H9 (cell line): ENCODE measurements around the gene FIGNL2. TPM values are rescaled to one million over a fixed set of nuclear protein-coding genes. Genes with fewer than 3 reads are reported as not detected.

ENCODE experiments used
- DNase-seq: peaks from one replicate; pipeline ENCODE4 v3.0.0-alpha.2; 2017
- H2AFZ ChIP-seq: one replicate; pipeline ENCODE4 v1.6.1; 2013; ENCODE audit warnings: mild to moderate bottlenecking, low read length, control low read depth, moderate library complexity
- H2AK5ac ChIP-seq: 2 replicates; pipeline ENCODE4 v1.6.1; 2013; ENCODE audit warnings: low read length, control low read depth, mixed read lengths; ENCODE audit not compliant: insufficient read length
- H2BK120ac ChIP-seq: one replicate; pipeline ENCODE4 v1.6.1; 2013; ENCODE audit warnings: low read depth, mild to moderate bottlenecking, low read length, control low read depth, inconsistent platforms; ENCODE audit not compliant: poor library complexity, severe bottlenecking
- H2BK12ac ChIP-seq: 2 replicates; pipeline ENCODE4 v1.6.1; 2013; ENCODE audit warnings: low read length, control low read depth, mixed read lengths, low read depth; ENCODE audit not compliant: insufficient read length
- H2BK15ac ChIP-seq: 2 replicates; pipeline ENCODE4 v1.6.1; 2013; ENCODE audit warnings: low read depth, low read length, control low read depth
- H2BK20ac ChIP-seq: one replicate; pipeline ENCODE4 v1.6.1; 2013; ENCODE audit warnings: low read depth, mild to moderate bottlenecking, low read length, control low read depth, inconsistent platforms; ENCODE audit not compliant: poor library complexity, severe bottlenecking
- H2BK5ac ChIP-seq: 2 replicates; pipeline ENCODE4 v1.6.1; 2013; ENCODE audit warnings: low read length, control low read depth, mixed read lengths; ENCODE audit not compliant: insufficient read length
- H3K14ac ChIP-seq: 2 replicates; pipeline ENCODE4 v1.6.1; 2013; ENCODE audit warnings: low read length, control low read depth; ENCODE audit not compliant: insufficient read depth
- H3K18ac ChIP-seq: 2 replicates; pipeline ENCODE4 v1.6.1; 2013; ENCODE audit warnings: low read depth, mild to moderate bottlenecking, mixed read lengths, low read length, control low read depth; ENCODE audit not compliant: insufficient read length
- H3K23ac ChIP-seq: 2 replicates; pipeline ENCODE4 v1.6.1; 2013; ENCODE audit warnings: low read length, control low read depth, mixed read lengths, low read depth; ENCODE audit not compliant: insufficient read length
- H3K23me2 ChIP-seq: 2 replicates; pipeline ENCODE4 v1.6.1; 2013; ENCODE audit warnings: low read depth, mild to moderate bottlenecking, mixed read lengths, low read length, control low read depth; ENCODE audit not compliant: insufficient read length, poor library complexity, severe bottlenecking
- H3K27ac ChIP-seq: 2 replicates; pipeline ENCODE4 v1.5.1; 2013; ENCODE audit warnings: low read length, control low read depth, mixed read lengths, low read depth; ENCODE audit not compliant: insufficient read length
- H3K27me3 ChIP-seq: 2 replicates; pipeline ENCODE4 v1.6.1; 2013; ENCODE audit warnings: low read length, control low read depth, inconsistent platforms; ENCODE audit not compliant: insufficient read depth
- H3K4ac ChIP-seq: 2 replicates; pipeline ENCODE4 v1.6.1; 2013; ENCODE audit warnings: low read depth, mild to moderate bottlenecking, control low read depth, inconsistent platforms, low read length, moderate library complexity
- H3K4me1 ChIP-seq: 2 replicates; pipeline ENCODE4 v1.6.1; 2013; ENCODE audit warnings: low read length, control low read depth, inconsistent platforms; ENCODE audit not compliant: insufficient read depth
- H3K4me2 ChIP-seq: 2 replicates; pipeline ENCODE4 v1.6.1; 2013; ENCODE audit warnings: low read length, control low read depth, mixed read lengths; ENCODE audit not compliant: insufficient read length, insufficient read depth
- H3K56ac ChIP-seq: 2 replicates; pipeline ENCODE4 v1.6.1; 2013; ENCODE audit warnings: low read depth, mild to moderate bottlenecking, mixed read lengths, low read length, control low read depth; ENCODE audit not compliant: insufficient read length
- H3K79me1 ChIP-seq: 2 replicates; pipeline ENCODE4 v1.6.1; 2013; ENCODE audit warnings: low read depth, mild to moderate bottlenecking, moderate library complexity, low read length, control low read depth, inconsistent platforms; ENCODE audit not compliant: insufficient read depth, poor library complexity, severe bottlenecking
- H3K79me2 ChIP-seq: 2 replicates; pipeline ENCODE4 v1.6.1; 2013; ENCODE audit warnings: low read length, control low read depth, inconsistent platforms; ENCODE audit not compliant: insufficient read depth
- H3K9ac ChIP-seq: 2 replicates; pipeline ENCODE4 v1.6.1; 2013; ENCODE audit warnings: low read length, control low read depth, mixed read lengths; ENCODE audit not compliant: insufficient read length; ENCODE audit errors: extremely low read depth
- H3K9me3 ChIP-seq: one replicate; pipeline ENCODE4 v1.6.1; 2013; ENCODE audit warnings: low read depth, low read length, inconsistent platforms; ENCODE audit not compliant: control insufficient read depth
- H3T11ph ChIP-seq: one replicate; pipeline ENCODE4 v1.6.1; 2013; ENCODE audit warnings: mild to moderate bottlenecking, low read length, control low read depth, inconsistent platforms
- H4K20me1 ChIP-seq: one replicate; pipeline ENCODE4 v1.6.1; 2013; ENCODE audit not compliant: control insufficient read depth, insufficient read length, insufficient read depth
- H4K5ac ChIP-seq: 2 replicates; pipeline ENCODE4 v1.6.1; 2013; ENCODE audit warnings: low read depth, mild to moderate bottlenecking, mixed read lengths, low read length, control low read depth; ENCODE audit not compliant: insufficient read length
- H4K8ac ChIP-seq: replicated peaks from 2 replicates; pipeline ENCODE4 v1.6.1; 2013; ENCODE audit warnings: low read length, control low read depth, mixed read lengths, low read depth; ENCODE audit not compliant: insufficient read length
- H4K91ac ChIP-seq: 2 replicates; pipeline ENCODE4 v1.6.1; 2013; ENCODE audit warnings: low read depth, mild to moderate bottlenecking, moderate library complexity, mixed read lengths, low read length, control low read depth; ENCODE audit not compliant: insufficient read length
- H3K27ac Mint-ChIP-seq, 3 experiments: 2 replicates in 2 of 3; 3 replicates in 1 of 3; pipeline ENCODE4 v1.8.0; 2020 to 2021; ENCODE audit warnings: mixed read lengths in 3 of 3, mild to moderate bottlenecking in 1 of 3, moderate library complexity in 1 of 3
- H3K27me3 Mint-ChIP-seq: 2 replicates; pipeline ENCODE4 v1.8.0; 2021; ENCODE audit warnings: low read depth, mild to moderate bottlenecking, moderate library complexity, mixed read lengths
- H3K36me3 Mint-ChIP-seq, 3 experiments: 2 replicates in 2 of 3; 3 replicates in 1 of 3; pipeline ENCODE4 v1.8.0; 2020 to 2021; ENCODE audit warnings: low read depth in 3 of 3, mixed read lengths in 3 of 3; ENCODE audit not compliant: insufficient read depth in 1 of 3
- H3K4me1 Mint-ChIP-seq, 2 experiments: 2 replicates each; pipeline ENCODE4 v1.8.0; 2020; ENCODE audit warnings: mixed read lengths in 2 of 2
- H3K4me3 Mint-ChIP-seq, 2 experiments: 2 replicates in 1 of 2; 3 replicates in 1 of 2; pipeline ENCODE4 v1.8.0; 2020 to 2021; ENCODE audit warnings: mild to moderate bottlenecking in 2 of 2, mixed read lengths in 2 of 2, moderate library complexity in 1 of 2
- H3K9me3 Mint-ChIP-seq, 2 experiments: 2 replicates in 1 of 2; 3 replicates in 1 of 2; pipeline ENCODE4 v1.8.0; 2020; ENCODE audit warnings: mild to moderate bottlenecking in 2 of 2, mixed read lengths in 2 of 2, moderate library complexity in 1 of 2
- CTCF ChIP-seq: fragments of 200-600 bp; sonication (generic); conservative IDR thresholded peaks from 3 replicates; pipeline ENCODE4 v1.8.0; 2021; ENCODE audit warnings: antibody characterized with exemption, mild to moderate bottlenecking
- WGBS: extraction: QIAGEN DNeasy Blood & Tissue Kit; methylation state at CpG from one replicate; pipeline ENCODE4 v1.1.7; 2013; ENCODE audit warnings: missing lambda C conversion rate, low lambda C conversion rate, mixed read lengths; ENCODE audit not compliant: insufficient read length; ENCODE audit errors: extremely low coverage; 5-methylcytosine and 5-hydroxymethylcytosine counted together
- total RNA-seq: library from RNA; stranded (reverse); gene quantifications from 2 replicates; pipeline ENCODE4 v1.2.1, GENCODE V29; 2021

FIGNL2 gene
- total RNA-seq, 1 experiment from 2014 or later, result 19.7 TPM

- Histone ChIP-seq H4K8ac (no peak overlapping the region), H3K18ac (no peak overlapping the region), H2BK12ac (no peak overlapping the region), H2BK120ac (no peak overlapping the region), H3T11ph (no peak overlapping the region), H4K5ac (no peak overlapping the region), H3K79me2 (no peaks in the 10 kb centered on the region), H2AFZ (no peak overlapping the region), H3K14ac (no peak overlapping the region), H2BK5ac (no peak overlapping the region), H3K4ac (no peak overlapping the region), H3K9ac (no peak overlapping the region), H4K91ac (no peak overlapping the region), H3K27me3 (no peaks in the 10 kb centered on the region), H3K23me2 (no peaks in the 10 kb centered on the region), H2BK20ac (no peak overlapping the region), H2AK5ac (no peak overlapping the region), H2BK15ac (no peak overlapping the region), H3K23ac (no peak overlapping the region), H3K79me1 (no peaks in the 10 kb centered on the region), H3K27ac (no peak overlapping the region), H3K4me1 (no peaks in the 10 kb centered on the region), H3K4me2 (no peak overlapping the region), H3K9me3 (no peaks in the 10 kb centered on the region), H4K20me1 (no peaks in the 10 kb centered on the region), H3K56ac (no peak overlapping the region)
- Mint-ChIP-seq H3K27me3 (no peaks in the 10 kb centered on the region), H3K9me3 (no peaks in the 10 kb centered on the region), H3K27ac (no peak overlapping the region), H3K36me3 (peaks cover 12 to 29% (median 17%) of the 10 kb centered on the region in 3 experiments; a peak in 6 of 7 replicates), H3K4me1 (peaks cover 18 to 19% of the 10 kb centered on the region in 2 experiments), H3K4me3 (no peak overlapping the region)
- no peak for DNase-seq
- no peak for TF ChIP-seq CTCF
- no CpG with 5 or more reads among the region's 1 CpG for WGBS
These were observed 47.5 kb downstream of the FIGNL2 start for GRCh38 chr12:51801027-51801426.
